Liver (tissue), 9 donors: Measurements from ENCODE around the gene GNAI2. TPM values are rescaled to one million over a fixed set of nuclear protein-coding genes. Genes with fewer than 3 reads are reported as not detected.

ENCODE experiments used
- DNase-seq: peaks from one replicate; pipeline ENCODE4 v3.0.0-alpha.2; 2017; ENCODE audit warnings: low spot score
- H3K27ac ChIP-seq, 2 donors: one replicate each; pipeline ENCODE4 v1.7.0; 2013; ENCODE audit warnings: inconsistent platforms in 2 of 2, low read length in 2 of 2, control low read depth in 1 of 2, low read depth in 1 of 2, mild to moderate bottlenecking in 1 of 2
- H3K27me3 ChIP-seq, 4 donors: one replicate each; pipeline versions ENCODE4 v1.6.1 to v1.7.0; 2013; ENCODE audit warnings: low read length in 3 of 4, inconsistent platforms in 1 of 4, mild to moderate bottlenecking in 1 of 4, moderate library complexity in 1 of 4; ENCODE audit not compliant: control insufficient read depth in 4 of 4, insufficient read depth in 4 of 4
- H3K36me3 ChIP-seq, 4 donors: one replicate each; pipeline versions ENCODE4 v1.6.1 to v1.7.0; 2013; ENCODE audit warnings: low read length in 3 of 4, mild to moderate bottlenecking in 3 of 4, low read depth in 1 of 4, moderate library complexity in 1 of 4; ENCODE audit not compliant: control insufficient read depth in 4 of 4, insufficient read depth in 3 of 4
- H3K4me1 ChIP-seq, 4 donors: one replicate each; pipeline versions ENCODE4 v1.6.1 to v1.7.0; 2013; ENCODE audit warnings: low read length in 3 of 4, mild to moderate bottlenecking in 3 of 4, moderate library complexity in 1 of 4; ENCODE audit not compliant: control insufficient read depth in 4 of 4, insufficient read depth in 4 of 4
- H3K4me3 ChIP-seq, 3 donors: one replicate each; pipeline versions ENCODE4 v1.6.1 to v1.7.0; 2013; ENCODE audit warnings: low read length in 3 of 3, control low read depth in 1 of 3, low read depth in 1 of 3, mild to moderate bottlenecking in 1 of 3
- H3K9ac ChIP-seq, 2 donors: one replicate each; pipeline ENCODE4 v1.7.0; 2013; ENCODE audit warnings: low read length in 2 of 2, mild to moderate bottlenecking in 2 of 2, moderate library complexity in 2 of 2, control low read depth in 1 of 2, low read depth in 1 of 2
- H3K9me3 ChIP-seq, 4 donors: one replicate each; pipeline versions ENCODE4 v1.6.1 to v1.7.0; 2013; ENCODE audit warnings: low read length in 3 of 4; ENCODE audit not compliant: control insufficient read depth in 4 of 4
- EGR1 ChIP-seq, 2 donors: IDR thresholded peaks; 2 replicates each; pipeline ENCODE4 v1.6.1; 2016 to 2018; ENCODE audit warnings: antibody characterized with exemption in 2 of 2, low read depth in 2 of 2
- FOXA1 ChIP-seq: IDR thresholded peaks from 2 replicates; pipeline ENCODE4 v1.6.1; 2016; ENCODE audit warnings: antibody characterized with exemption
- FOXA2 ChIP-seq: IDR thresholded peaks from 2 replicates; pipeline ENCODE4 v1.6.1; 2016; ENCODE audit warnings: antibody characterized with exemption
- GABPA ChIP-seq, 2 donors: IDR thresholded peaks in 1 of 2; conservative IDR thresholded peaks in 1 of 2; 2 replicates each; pipeline ENCODE4 v1.6.1; 2016; ENCODE audit warnings: antibody characterized with exemption in 2 of 2, mild to moderate bottlenecking in 1 of 2, moderate library complexity in 1 of 2
- HNF4A ChIP-seq, 2 donors: conservative IDR thresholded peaks; 2 replicates each; pipeline ENCODE4 v1.6.1; 2016; ENCODE audit warnings: antibody characterized with exemption in 2 of 2, mild to moderate bottlenecking in 2 of 2
- HNF4G ChIP-seq: IDR thresholded peaks from 2 replicates; pipeline ENCODE4 v1.6.1; 2016; ENCODE audit warnings: antibody characterized with exemption
- JUND ChIP-seq, 2 donors: IDR thresholded peaks; 2 replicates each; pipeline ENCODE4 v1.6.1; 2016; ENCODE audit warnings: antibody characterized with exemption in 2 of 2
- NR2F2 ChIP-seq: IDR thresholded peaks from 2 replicates; pipeline ENCODE4 v1.6.1; 2016; ENCODE audit warnings: antibody characterized with exemption
- RAD21 ChIP-seq, 2 donors: IDR thresholded peaks; 2 replicates each; pipeline ENCODE4 v1.6.1; 2016; ENCODE audit warnings: antibody characterized with exemption in 2 of 2, mild to moderate bottlenecking in 2 of 2
- RXRA ChIP-seq, 2 donors: IDR thresholded peaks; 2 replicates each; pipeline ENCODE4 v1.6.1; 2017 to 2018; ENCODE audit warnings: antibody characterized with exemption in 2 of 2, mild to moderate bottlenecking in 1 of 2
- SP1 ChIP-seq: IDR thresholded peaks from 2 replicates; pipeline ENCODE4 v1.6.1; 2018; ENCODE audit warnings: antibody characterized with exemption, mild to moderate bottlenecking
- TAF1 ChIP-seq: conservative IDR thresholded peaks from 2 replicates; pipeline ENCODE4 v1.6.1; 2016; ENCODE audit warnings: antibody characterized with exemption, mild to moderate bottlenecking
- YY1 ChIP-seq: IDR thresholded peaks from 2 replicates; pipeline ENCODE4 v1.6.1; 2016; ENCODE audit warnings: antibody characterized with exemption, mild to moderate bottlenecking
- WGBS: extraction: QIAGEN DNeasy Blood & Tissue Kit; methylation state at CpG from one replicate; pipeline ENCODE4 v1.1.7; 2013; 5-methylcytosine and 5-hydroxymethylcytosine counted together
- polyA plus RNA-seq, 2 donors: library from polyadenylated mRNA; stranded (reverse) in 1 of 2; unstranded in 1 of 2; fragments of 200-250 nt in 1 of 2; fragments of >200 nt in 1 of 2; fragmentation: Nextera tagmentation in 1 of 2; extraction: Ambion mirVana in 1 of 2; gene quantifications; one replicate each; pipeline versions ENCODE4 v1.2.1 to v1.2.3, GENCODE V29; 2013 to 2015
- total RNA-seq, 2 donors: library from RNA; depleted of rRNA; stranded (reverse); fragments of >200 nt; gene quantifications; one replicate each; pipeline ENCODE4 v1.2.3, GENCODE V29; 2014
- TF ChIP-seq, protein P1 (sequence below): IDR thresholded peaks from 2 replicates; pipeline ENCODE4 v1.6.1; 2016; ENCODE audit warnings: antibody characterized with exemption
- TF ChIP-seq, protein P2 (sequence below): IDR thresholded peaks from 2 replicates; pipeline ENCODE4 v1.6.1; 2016; ENCODE audit warnings: antibody characterized with exemption
- TF ChIP-seq, protein P3 (sequence below): IDR thresholded peaks from 2 replicates; pipeline ENCODE4 v1.6.1; 2016; ENCODE audit warnings: antibody characterized with exemption
- TF ChIP-seq, protein P4 (sequence below): fragments of 150-350 bp; IDR thresholded peaks from 2 replicates; pipeline ENCODE4 v1.5.1; 2017; ENCODE audit warnings: improper control_type of control experiment, low read depth, low read length; ENCODE audit not compliant: missing input control
- TF ChIP-seq, protein P5 (sequence below): IDR thresholded peaks from 2 replicates; pipeline ENCODE4 v1.6.1; 2016; ENCODE audit warnings: antibody characterized with exemption, mild to moderate bottlenecking
- donor health status: healthy.
- donor health status: healthy.
- donor health status: healthy.
- donor health status: healthy.
- donor health status: healthy.

The GNAI2 gene
- total and polyA plus RNA-seq, 4 donors, result 58.3 to 86.3 (median 62.3) TPM

DNA sequence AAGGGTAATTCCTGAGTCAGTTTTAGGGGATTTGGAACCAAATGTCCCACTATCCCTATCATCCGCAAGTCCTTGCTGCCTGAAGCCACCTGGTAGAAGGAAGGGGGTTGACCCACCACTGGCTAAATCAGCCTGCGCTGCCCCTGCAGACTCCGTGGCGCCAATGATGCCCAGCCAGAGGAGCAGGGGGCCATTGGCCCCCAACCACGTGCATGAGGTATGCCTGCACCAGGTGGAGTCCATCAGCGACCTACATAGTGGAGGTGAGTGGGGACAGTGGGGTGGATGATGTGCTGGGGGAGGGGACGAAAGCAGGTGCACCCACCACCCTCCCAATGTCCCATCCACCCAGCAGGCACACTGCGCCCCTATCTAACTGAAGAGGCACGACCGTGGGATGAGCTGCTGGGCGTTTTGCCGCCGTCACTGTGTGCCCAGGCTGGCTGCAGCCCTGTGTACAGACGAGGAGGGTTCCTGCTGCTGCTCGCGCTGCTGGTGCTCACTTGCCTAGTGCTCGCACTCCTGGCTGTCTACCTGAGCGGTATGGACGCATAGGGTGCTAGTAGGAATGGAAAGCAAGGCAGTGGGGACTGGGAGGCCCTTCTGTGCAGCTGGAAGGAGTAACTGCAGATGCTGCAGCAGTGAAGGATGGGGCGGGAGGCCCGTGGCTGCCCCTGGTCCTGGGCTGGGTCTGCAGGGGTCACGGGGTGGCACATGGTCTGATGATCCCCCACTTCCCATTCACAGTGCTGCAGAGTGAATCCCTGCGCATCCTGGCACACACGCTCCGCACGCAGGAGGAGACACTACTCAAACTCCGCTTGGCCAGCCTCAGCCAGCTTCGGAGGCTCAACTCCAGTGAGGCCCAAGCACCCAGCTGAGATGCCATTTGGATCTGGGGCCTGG lies 50.6 kb downstream of the GNAI2 start:
- no peak for DNase-seq

More for the DNA sequence above, 50.6 kb downstream of the GNAI2 start:
- no peak overlapping the region for H3K9ac ChIP-seq
- 93% methylated on average over 28 of the region's 28 CpGs for WGBS
- H3K36me3 ChIP-seq, result peaks cover 5 to 41% (median 22%) of the 10 kb centered on the region in 4 donors
- no peak overlapping the region for H3K4me3 ChIP-seq
- peaks cover 2 to 13% (median 8%) of the 10 kb centered on the region in 4 donors for H3K4me1 ChIP-seq
- H3K27me3 ChIP-seq, result no peaks in the 10 kb centered on the region
- no peaks in the 10 kb centered on the region for H3K9me3 ChIP-seq
- no peak for TF ChIP-seq NR2F2
- no peak for TF ChIP-seq RAD21 (IDR thresholded peaks at IDR 0.05)
- TF ChIP-seq HNF4G, result no peak
- no peak for TF ChIP-seq HNF4A (conservative IDR thresholded peaks at IDR 0.05)
- no peak for TF ChIP-seq SP1
- no peak for TF ChIP-seq FOXA1
- no peak for TF ChIP-seq GABPA (IDR thresholded peaks at IDR 0.05 in 1 of 2, conservative IDR thresholded peaks at IDR 0.05 in 1 of 2)
- TF ChIP-seq EGR1 (IDR thresholded peaks at IDR 0.05; ENCODE audit: low read depth in 2 of 2), result no peak
- no peak for TF ChIP-seq FOXA2
- TF ChIP-seq, protein P1, sequence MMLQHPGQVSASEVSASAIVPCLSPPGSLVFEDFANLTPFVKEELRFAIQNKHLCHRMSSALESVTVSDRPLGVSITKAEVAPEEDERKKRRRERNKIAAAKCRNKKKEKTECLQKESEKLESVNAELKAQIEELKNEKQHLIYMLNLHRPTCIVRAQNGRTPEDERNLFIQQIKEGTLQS, result no peak
- TF ChIP-seq JUND (IDR thresholded peaks at IDR 0.05), result no peak
- no peak for TF ChIP-seq YY1
- TF ChIP-seq, protein P2, sequence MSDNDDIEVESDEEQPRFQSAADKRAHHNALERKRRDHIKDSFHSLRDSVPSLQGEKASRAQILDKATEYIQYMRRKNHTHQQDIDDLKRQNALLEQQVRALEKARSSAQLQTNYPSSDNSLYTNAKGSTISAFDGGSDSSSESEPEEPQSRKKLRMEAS, result no peak
- TF ChIP-seq, protein P3, sequence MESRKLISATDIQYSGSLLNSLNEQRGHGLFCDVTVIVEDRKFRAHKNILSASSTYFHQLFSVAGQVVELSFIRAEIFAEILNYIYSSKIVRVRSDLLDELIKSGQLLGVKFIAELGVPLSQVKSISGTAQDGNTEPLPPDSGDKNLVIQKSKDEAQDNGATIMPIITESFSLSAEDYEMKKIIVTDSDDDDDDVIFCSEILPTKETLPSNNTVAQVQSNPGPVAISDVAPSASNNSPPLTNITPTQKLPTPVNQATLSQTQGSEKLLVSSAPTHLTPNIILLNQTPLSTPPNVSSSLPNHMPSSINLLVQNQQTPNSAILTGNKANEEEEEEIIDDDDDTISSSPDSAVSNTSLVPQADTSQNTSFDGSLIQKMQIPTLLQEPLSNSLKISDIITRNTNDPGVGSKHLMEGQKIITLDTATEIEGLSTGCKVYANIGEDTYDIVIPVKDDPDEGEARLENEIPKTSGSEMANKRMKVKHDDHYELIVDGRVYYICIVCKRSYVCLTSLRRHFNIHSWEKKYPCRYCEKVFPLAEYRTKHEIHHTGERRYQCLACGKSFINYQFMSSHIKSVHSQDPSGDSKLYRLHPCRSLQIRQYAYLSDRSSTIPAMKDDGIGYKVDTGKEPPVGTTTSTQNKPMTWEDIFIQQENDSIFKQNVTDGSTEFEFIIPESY, result no peak
- TF ChIP-seq, protein P4, sequence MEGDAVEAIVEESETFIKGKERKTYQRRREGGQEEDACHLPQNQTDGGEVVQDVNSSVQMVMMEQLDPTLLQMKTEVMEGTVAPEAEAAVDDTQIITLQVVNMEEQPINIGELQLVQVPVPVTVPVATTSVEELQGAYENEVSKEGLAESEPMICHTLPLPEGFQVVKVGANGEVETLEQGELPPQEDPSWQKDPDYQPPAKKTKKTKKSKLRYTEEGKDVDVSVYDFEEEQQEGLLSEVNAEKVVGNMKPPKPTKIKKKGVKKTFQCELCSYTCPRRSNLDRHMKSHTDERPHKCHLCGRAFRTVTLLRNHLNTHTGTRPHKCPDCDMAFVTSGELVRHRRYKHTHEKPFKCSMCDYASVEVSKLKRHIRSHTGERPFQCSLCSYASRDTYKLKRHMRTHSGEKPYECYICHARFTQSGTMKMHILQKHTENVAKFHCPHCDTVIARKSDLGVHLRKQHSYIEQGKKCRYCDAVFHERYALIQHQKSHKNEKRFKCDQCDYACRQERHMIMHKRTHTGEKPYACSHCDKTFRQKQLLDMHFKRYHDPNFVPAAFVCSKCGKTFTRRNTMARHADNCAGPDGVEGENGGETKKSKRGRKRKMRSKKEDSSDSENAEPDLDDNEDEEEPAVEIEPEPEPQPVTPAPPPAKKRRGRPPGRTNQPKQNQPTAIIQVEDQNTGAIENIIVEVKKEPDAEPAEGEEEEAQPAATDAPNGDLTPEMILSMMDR, result no peak
- no peak for TF ChIP-seq TAF1
- TF ChIP-seq, protein P5, sequence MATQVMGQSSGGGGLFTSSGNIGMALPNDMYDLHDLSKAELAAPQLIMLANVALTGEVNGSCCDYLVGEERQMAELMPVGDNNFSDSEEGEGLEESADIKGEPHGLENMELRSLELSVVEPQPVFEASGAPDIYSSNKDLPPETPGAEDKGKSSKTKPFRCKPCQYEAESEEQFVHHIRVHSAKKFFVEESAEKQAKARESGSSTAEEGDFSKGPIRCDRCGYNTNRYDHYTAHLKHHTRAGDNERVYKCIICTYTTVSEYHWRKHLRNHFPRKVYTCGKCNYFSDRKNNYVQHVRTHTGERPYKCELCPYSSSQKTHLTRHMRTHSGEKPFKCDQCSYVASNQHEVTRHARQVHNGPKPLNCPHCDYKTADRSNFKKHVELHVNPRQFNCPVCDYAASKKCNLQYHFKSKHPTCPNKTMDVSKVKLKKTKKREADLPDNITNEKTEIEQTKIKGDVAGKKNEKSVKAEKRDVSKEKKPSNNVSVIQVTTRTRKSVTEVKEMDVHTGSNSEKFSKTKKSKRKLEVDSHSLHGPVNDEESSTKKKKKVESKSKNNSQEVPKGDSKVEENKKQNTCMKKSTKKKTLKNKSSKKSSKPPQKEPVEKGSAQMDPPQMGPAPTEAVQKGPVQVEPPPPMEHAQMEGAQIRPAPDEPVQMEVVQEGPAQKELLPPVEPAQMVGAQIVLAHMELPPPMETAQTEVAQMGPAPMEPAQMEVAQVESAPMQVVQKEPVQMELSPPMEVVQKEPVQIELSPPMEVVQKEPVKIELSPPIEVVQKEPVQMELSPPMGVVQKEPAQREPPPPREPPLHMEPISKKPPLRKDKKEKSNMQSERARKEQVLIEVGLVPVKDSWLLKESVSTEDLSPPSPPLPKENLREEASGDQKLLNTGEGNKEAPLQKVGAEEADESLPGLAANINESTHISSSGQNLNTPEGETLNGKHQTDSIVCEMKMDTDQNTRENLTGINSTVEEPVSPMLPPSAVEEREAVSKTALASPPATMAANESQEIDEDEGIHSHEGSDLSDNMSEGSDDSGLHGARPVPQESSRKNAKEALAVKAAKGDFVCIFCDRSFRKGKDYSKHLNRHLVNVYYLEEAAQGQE, result no peak
- no peak for TF ChIP-seq RXRA (IDR thresholded peaks at IDR 0.05)
- H3K27ac ChIP-seq, result no peak overlapping the region
